GM12891 (cell line): Measurements from ENCODE around the gene IER3.

Experiments used
- POLR2A ChIP-seq: IDR thresholded peaks from 2 replicates; pipeline ENCODE4 v1.6.1; 2011; ENCODE audit warnings: low read depth, low read length, control low read depth
- POLR2AphosphoS5 ChIP-seq: IDR thresholded peaks from 2 replicates; pipeline ENCODE4 v1.6.1; 2011; ENCODE audit warnings: low read depth, low read length, control low read depth

- TF ChIP-seq POLR2A (no peak), POLR2AphosphoS5 (no peak)
Observed at GRCh38 chr6:30766461-30767157, 22.3 kb upstream of the IER3 start.
